ENCODE results near the gene SLTM.

- TF ChIP-seq CTCF (IDR thresholded peaks at IDR 0.05; ENCODE audit: low read length) (no peak), EZH2phosphoT487 (IDR thresholded peaks at IDR 0.05; ENCODE audit: low read length) (no peak)
Observed at GRCh38 chr15:58875343-58875742, 58.1 kb downstream of the SLTM start.

All from MM.1S (cell line).